ENCODE measurements around the gene SUN2. TPM values are rescaled to one million over a fixed set of nuclear protein-coding genes. Genes with fewer than 3 reads are reported as not detected.

Gene SUN2
- total and polyA plus RNA-seq, 2 of the 8 experiments (the other 6 are each of a cell fraction or from before 2014, with no cell fraction given), result 5.1 to 10.5 TPM

- no peak for TF ChIP-seq GABPA (IDR thresholded peaks at IDR 0.05; ENCODE audit: borderline replicate concordance, insufficient read depth, low read length)
- TF ChIP-seq BCL11A (IDR thresholded peaks at IDR 0.05; ENCODE audit: low read depth in 2 of 2, low read length in 2 of 2), result no peak
- no peak for TF ChIP-seq BRCA1 (IDR thresholded peaks at IDR 0.05; ENCODE audit: low read depth, low read length)
- TF ChIP-seq TBP (IDR thresholded peaks at IDR 0.05; ENCODE audit: low read depth, low read length), result no peak
- no peak for TF ChIP-seq ATF3 (IDR thresholded peaks at IDR 0.05; ENCODE audit: insufficient read depth, low read depth, low read length)
Observed at GRCh38 chr22:38748487-38749136, 7.2 kb downstream of the SUN2 start (continued).
